Mesenchymal stem cell (in vitro differentiated cells and primary cell): ENCODE data around the gene DPEP1.

ENCODE experiments used
- DNase-seq: peaks from one replicate; pipeline ENCODE4 v3.0.0-alpha.2; 2013
- H2AFZ ChIP-seq: one replicate; pipeline ENCODE4 v1.6.1; 2013; ENCODE audit warnings: low read depth, mild to moderate bottlenecking, control low read depth, inconsistent platforms, low read length, moderate library complexity
- H2AK5ac ChIP-seq: 2 replicates; pipeline ENCODE4 v1.6.1; 2013; ENCODE audit warnings: low read length, moderate library complexity, mild to moderate bottlenecking, inconsistent platforms; ENCODE audit not compliant: severe bottlenecking
- H2BK120ac ChIP-seq: one replicate; pipeline ENCODE4 v1.6.1; 2013; ENCODE audit warnings: low read depth, mild to moderate bottlenecking, inconsistent platforms, low read length, moderate library complexity
- H2BK12ac ChIP-seq, 2 experiments: one replicate each; pipeline ENCODE4 v1.6.1; 2013; ENCODE audit warnings: inconsistent platforms in 2 of 2, low read length in 2 of 2, mild to moderate bottlenecking in 2 of 2, moderate library complexity in 2 of 2, control low read depth in 1 of 2
- H2BK15ac ChIP-seq: one replicate; pipeline ENCODE4 v1.6.1; 2013; ENCODE audit warnings: mild to moderate bottlenecking, low read depth, inconsistent platforms; ENCODE audit not compliant: poor library complexity, severe bottlenecking
- H2BK5ac ChIP-seq: 2 replicates; pipeline ENCODE4 v1.6.1; 2013; ENCODE audit warnings: low read depth, mild to moderate bottlenecking, low read length, control low read depth, inconsistent platforms; ENCODE audit not compliant: poor library complexity, severe bottlenecking
- H3K14ac ChIP-seq, 2 experiments: one replicate each; pipeline ENCODE4 v1.6.1; 2013; ENCODE audit warnings: inconsistent platforms in 2 of 2, low read length in 2 of 2, control low read depth in 1 of 2, mild to moderate bottlenecking in 1 of 2, moderate library complexity in 1 of 2
- H3K18ac ChIP-seq, 2 experiments: one replicate each; pipeline ENCODE4 v1.6.1; 2013; ENCODE audit warnings: inconsistent platforms in 2 of 2, low read length in 2 of 2, control low read depth in 1 of 2, low read depth in 1 of 2, mild to moderate bottlenecking in 1 of 2
- H3K23ac ChIP-seq, 2 experiments: one replicate each; pipeline ENCODE4 v1.6.1; 2013; ENCODE audit warnings: inconsistent platforms in 2 of 2, low read length in 2 of 2, mild to moderate bottlenecking in 2 of 2, moderate library complexity in 2 of 2, control low read depth in 1 of 2
- H3K27ac ChIP-seq: 2 replicates; pipeline ENCODE4 v1.5.1; 2013; ENCODE audit warnings: mild to moderate bottlenecking, moderate library complexity, low read length, control low read depth, inconsistent platforms; ENCODE audit not compliant: poor library complexity, severe bottlenecking
- H3K27me3 ChIP-seq, 2 experiments: 2 replicates each; pipeline versions ENCODE4 v1.6.1 to v1.7.0; 2013; ENCODE audit warnings: low read length in 2 of 2, mild to moderate bottlenecking in 2 of 2, moderate library complexity in 2 of 2, control low read depth in 1 of 2, inconsistent platforms in 1 of 2; ENCODE audit not compliant: control insufficient read depth in 1 of 2, insufficient read depth in 1 of 2
- H3K36me3 ChIP-seq, 2 experiments: 2 replicates each; pipeline versions ENCODE4 v1.6.1 to v1.7.0; 2013; ENCODE audit warnings: low read length in 2 of 2, control low read depth in 1 of 2, inconsistent platforms in 1 of 2, low read depth in 1 of 2, mild to moderate bottlenecking in 1 of 2; ENCODE audit not compliant: insufficient read depth in 2 of 2, control insufficient read depth in 1 of 2
- H3K4ac ChIP-seq, 2 experiments: one replicate each; pipeline ENCODE4 v1.6.1; 2013; ENCODE audit warnings: inconsistent platforms in 2 of 2, low read length in 2 of 2, mild to moderate bottlenecking in 2 of 2, moderate library complexity in 2 of 2, control low read depth in 1 of 2, low read depth in 1 of 2
- H3K4me1 ChIP-seq: 2 replicates; pipeline ENCODE4 v1.6.1; 2013; ENCODE audit warnings: low read depth, low read length, control low read depth; ENCODE audit not compliant: control insufficient read depth, insufficient read depth
- H3K4me2 ChIP-seq: 2 replicates; pipeline ENCODE4 v1.6.1; 2013; ENCODE audit warnings: low read length, mild to moderate bottlenecking, inconsistent platforms; ENCODE audit not compliant: poor library complexity, severe bottlenecking
- H3K4me3 ChIP-seq, 2 experiments: 2 replicates each; pipeline versions ENCODE4 v1.5.1 to v1.7.0; 2013; ENCODE audit warnings: low read length in 2 of 2, mild to moderate bottlenecking in 2 of 2, control low read depth in 1 of 2, low read depth in 1 of 2; ENCODE audit not compliant: insufficient read depth in 1 of 2
- H3K79me1 ChIP-seq: replicated peaks from 2 replicates; pipeline ENCODE4 v1.6.1; 2013; ENCODE audit warnings: mild to moderate bottlenecking, control low read depth, low read length, inconsistent platforms; ENCODE audit not compliant: poor library complexity, severe bottlenecking
- H3K9ac ChIP-seq: 2 replicates; pipeline ENCODE4 v1.7.0; 2013; ENCODE audit warnings: mild to moderate bottlenecking, low read length, moderate library complexity
- H3K9me3 ChIP-seq: 2 replicates; pipeline ENCODE4 v1.7.0; 2013; ENCODE audit warnings: mild to moderate bottlenecking, low read length; ENCODE audit not compliant: control insufficient read depth
- H4K8ac ChIP-seq: one replicate; pipeline ENCODE4 v1.6.1; 2013; ENCODE audit warnings: inconsistent platforms, mild to moderate bottlenecking, low read length, moderate library complexity
- H4K91ac ChIP-seq: one replicate; pipeline ENCODE4 v1.6.1; 2013; ENCODE audit warnings: mild to moderate bottlenecking, low read length, inconsistent platforms
- WGBS: methylation state at CpG from one replicate; pipeline ENCODE4 v1.1.7; 2013; ENCODE audit warnings: mixed read lengths; 5-methylcytosine and 5-hydroxymethylcytosine counted together

The DPEP1 gene

GRCh38 chr16:89575247-89576152, 37.9 kb upstream of the DPEP1 start, which contains the start of gene CPNE7:
Gene CPNE7, plus strand, starts transcription at chr16:89575758. Its CDS starts 140 bp downstream, at chr16:89575898.
- H3K23ac ChIP-seq, result peak within 1 kb of the TSS in 1 of 2 experiments; percentile 36

GRCh38 chr16:89576153-89577054, 37.0 kb upstream of the DPEP1 start:
- no peak overlapping the region for H3K14ac ChIP-seq
- no peak overlapping the region for H2BK5ac ChIP-seq
- WGBS, result 8% methylated on average over 65 of the region's 89 CpGs
- no peak overlapping the region for H3K27ac ChIP-seq
- H3K79me1 ChIP-seq, result no peaks in the 10 kb centered on the region
- H3K4me1 ChIP-seq, result peaks cover 33% of the 10 kb centered on the region
- peaks cover 0 to 4% of the 10 kb centered on the region in 2 experiments for H3K36me3 ChIP-seq
- peak overlapping the region; percentile 2 to 12 for H3K4ac ChIP-seq
- peak overlapping the region; percentile 85 for H3K4me2 ChIP-seq
- H3K18ac ChIP-seq, result peak overlapping the region; percentile 63 to 89
- no peak overlapping the region for H2AK5ac ChIP-seq
- peak overlapping the region in 1 of 2 experiments; percentile 47 for H3K4me3 ChIP-seq
- peak overlapping the region in 1 of 2 experiments; percentile 30 for H3K23ac ChIP-seq
- H3K27me3 ChIP-seq, result peaks cover 0 to 39% of the 10 kb centered on the region in 2 experiments
- peak overlapping the region in 1 of 2 experiments; percentile 88 for H2BK12ac ChIP-seq
- H4K91ac ChIP-seq, result no peak overlapping the region
- H3K9ac ChIP-seq, result no peak overlapping the region
- H2BK15ac ChIP-seq, result peak overlapping the region; percentile 12
- no peak for DNase-seq
- no peak overlapping the region for H2AFZ ChIP-seq
- no peak overlapping the region for H2BK120ac ChIP-seq
- H4K8ac ChIP-seq, result peak overlapping the region; percentile 79
- no peaks in the 10 kb centered on the region for H3K9me3 ChIP-seq

More at GRCh38 chr16:89575247-89576152, 37.9 kb upstream of the DPEP1 start, which contains the start of gene CPNE7:
- Histone ChIP-seq H3K9ac (peak within 1 kb of the TSS; percentile 51), H2AK5ac (no peak within 1 kb of the TSS), H3K4me1 (peaks cover 27% of the 10 kb centered on the region), H3K14ac (peak within 1 kb of the TSS in 1 of 2 experiments; percentile 84), H4K8ac (peak within 1 kb of the TSS; percentile 97), H3K4ac (peak within 1 kb of the TSS; percentile 2 to 84), H3K18ac (peak within 1 kb of the TSS; percentile 63 to 89), H3K4me3 (peak within 1 kb of the TSS; percentile 47 to 62), H3K4me2 (peak within 1 kb of the TSS; percentile 86), H2BK12ac (peak within 1 kb of the TSS; percentile 71 to 88), H3K9me3 (no peaks in the 10 kb centered on the region), H3K27me3 (peaks cover 0 to 39% of the 10 kb centered on the region in 2 experiments), H4K91ac (peak within 1 kb of the TSS; percentile 94), H3K36me3 (peaks cover 0 to 4% of the 10 kb centered on the region in 2 experiments), H2BK5ac (no peak within 1 kb of the TSS), H2BK15ac (peak within 1 kb of the TSS; percentile 80), H3K27ac (no peak within 1 kb of the TSS), H2AFZ (peak within 1 kb of the TSS; percentile 30), H2BK120ac (no peak within 1 kb of the TSS), H3K79me1 (no peaks in the 10 kb centered on the region)
- under 1% methylated on average over 70 of the region's 103 CpGs for WGBS
- DNase-seq, result no peak

GRCh38 chr16:89577055-89577759, 36.2 kb upstream of the DPEP1 start:
- Histone ChIP-seq H3K14ac (no peak overlapping the region), H3K27ac (no peak overlapping the region), H3K79me1 (no peaks in the 10 kb centered on the region), H2BK5ac (no peak overlapping the region), H3K36me3 (peaks cover 0 to 4% of the 10 kb centered on the region in 2 experiments), H2AFZ (no peak overlapping the region), H3K4me3 (no peak overlapping the region), H2BK120ac (peak overlapping the region; percentile 2), H3K18ac (no peak overlapping the region), H3K4me1 (peaks cover 41% of the 10 kb centered on the region), H2BK15ac (no peak overlapping the region), H4K91ac (peak overlapping the region; percentile 58), H4K8ac (no peak overlapping the region), H3K9me3 (no peaks in the 10 kb centered on the region), H3K4me2 (no peak overlapping the region), H2BK12ac (no peak overlapping the region), H2AK5ac (peak overlapping the region; percentile 6), H3K9ac (no peak overlapping the region), H3K27me3 (peaks cover 0 to 35% of the 10 kb centered on the region in 2 experiments), H3K23ac (no peak overlapping the region), H3K4ac (no peak overlapping the region)
- WGBS, result 92% methylated on average over 22 of the region's 25 CpGs
- no peak for DNase-seq
